Measurements from ENCODE around the gene RRH.
"Not testable (repeated sequence)": the region's sequence is repeated elsewhere in the genome, so short reads cannot be mapped to it uniquely, and the experiment has no call there.

The RRH gene

GRCh38 chr4:109846395-109847098 lies 18.8 kb downstream of the RRH start:
- DNase-seq = no peak

DNA sequence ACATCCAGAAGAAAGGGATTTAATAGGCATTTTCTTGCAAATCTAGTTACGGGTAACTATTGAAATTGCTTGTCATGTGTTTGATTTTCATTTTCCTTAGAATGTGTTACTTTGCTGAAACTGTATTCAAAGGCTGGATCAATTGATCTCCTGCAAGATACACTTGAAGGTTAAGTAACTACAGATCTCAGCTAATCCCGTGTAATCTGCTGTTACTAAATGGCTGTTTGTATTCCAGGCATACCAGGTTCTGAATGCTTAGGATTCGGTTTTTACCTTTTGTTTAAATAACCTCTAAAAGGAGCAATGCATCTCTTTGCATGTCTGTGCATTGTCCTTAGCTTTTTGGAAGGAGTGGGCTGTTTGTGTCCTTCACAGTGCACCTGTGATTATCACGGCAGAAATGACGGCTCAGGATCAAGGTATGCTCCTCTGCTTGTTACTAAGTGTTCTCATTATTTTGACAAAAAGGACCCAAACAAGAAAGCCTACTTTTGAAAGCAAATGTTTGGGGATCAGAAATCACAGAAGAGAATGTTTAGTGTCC lies 20.2 kb downstream of the RRH start, which contains the start of gene LRIT3:
Gene LRIT3 (plus strand): TSS at position 212 of the 547 bp plus-strand sequence. CDS start 95 bp downstream, at position 307.
- DNase-seq = no peak

DNA sequence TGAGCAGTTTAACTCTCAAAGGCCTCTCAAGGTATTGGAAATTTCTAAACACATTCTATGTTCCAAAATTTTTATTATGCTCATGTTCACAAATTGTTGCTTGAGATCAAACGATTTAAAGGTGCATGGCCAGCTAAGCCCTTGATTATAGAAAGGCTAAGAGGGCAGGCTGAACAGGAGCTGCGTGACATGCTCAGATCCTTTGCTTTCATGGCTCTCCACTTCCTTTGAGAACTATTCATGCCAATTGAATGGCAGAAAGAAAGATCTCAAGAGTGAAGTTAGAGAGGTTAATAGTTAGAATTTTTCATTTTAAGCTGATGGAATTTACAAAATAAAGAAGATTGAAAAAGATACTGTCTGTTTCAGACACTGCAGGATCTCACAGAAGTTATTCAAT lies 20.7 kb downstream of the RRH start:
- no peak for DNase-seq

GRCh38 chr4:109850601-109851000 lies 22.8 kb downstream of the RRH start:
- no peak for DNase-seq

- not testable (repeated sequence) for DNase-seq
These were observed 31.9 kb downstream of the RRH start for GRCh38 chr4:109859426-109860300.

GRCh38 chr4:109861271-109861670 lies 33.5 kb downstream of the RRH start:
- DNase-seq = no peak

GRCh38 chr4:109861916-109862511 lies 34.2 kb downstream of the RRH start:
- DNase-seq = no peak

DNA sequence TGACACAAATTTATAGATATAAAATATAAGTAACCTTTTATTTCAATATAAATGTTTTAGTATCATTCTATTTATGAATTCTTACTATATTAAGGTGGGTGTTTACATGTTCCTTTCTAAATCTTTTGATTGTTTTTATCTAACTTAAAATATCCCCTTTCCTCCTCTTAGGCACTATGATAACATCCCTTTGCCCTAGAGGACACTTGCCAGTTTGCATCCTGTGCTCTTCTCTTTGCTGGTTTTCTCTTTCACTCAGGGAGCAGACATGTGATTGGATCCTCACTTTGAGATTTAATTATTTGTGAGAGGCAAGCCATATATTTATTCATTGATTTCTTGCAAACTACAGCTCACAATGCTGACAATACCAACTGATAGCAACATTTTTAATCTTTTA lies 36.4 kb downstream of the RRH start:
- no peak for DNase-seq

DNA sequence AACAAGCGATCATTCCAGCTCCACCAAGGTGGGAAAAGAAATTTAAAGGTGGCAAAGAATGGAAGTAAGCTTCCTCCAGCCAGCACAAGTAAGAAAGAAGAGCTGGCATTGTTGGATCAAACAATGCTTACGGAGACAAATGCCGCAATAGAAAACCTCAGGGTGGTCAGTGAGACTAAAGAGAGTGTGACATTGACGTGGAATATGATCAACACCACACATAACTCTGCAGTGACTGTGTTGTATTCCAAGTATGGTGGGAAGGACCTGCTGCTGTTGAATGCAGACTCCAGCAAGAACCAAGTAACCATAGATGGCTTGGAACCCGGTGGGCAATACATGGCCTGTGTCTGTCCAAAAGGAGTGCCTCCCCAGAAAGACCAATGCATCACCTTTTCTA lies 42.3 kb downstream of the RRH start:
- no peak for DNase-seq

DNA sequence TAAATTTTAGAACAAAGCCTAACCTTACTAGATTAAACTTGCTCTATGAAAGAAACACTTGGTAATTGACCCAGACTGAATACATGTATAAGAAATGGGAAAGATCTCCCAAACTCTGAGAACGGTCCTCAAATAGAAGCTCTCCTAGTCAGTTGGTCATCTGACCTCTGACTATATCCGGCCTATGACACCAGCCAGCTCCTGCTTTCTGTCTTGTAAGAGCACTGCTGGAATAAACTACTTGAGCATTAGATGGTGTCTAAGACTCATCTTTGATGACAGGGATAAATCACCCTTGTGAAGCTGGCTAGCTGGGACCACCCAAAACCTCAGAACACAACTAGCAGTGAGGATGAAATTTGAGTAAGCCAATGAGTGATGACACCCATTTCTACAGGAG lies 44.3 kb downstream of the RRH start:
- DNase-seq = no peak

DNA sequence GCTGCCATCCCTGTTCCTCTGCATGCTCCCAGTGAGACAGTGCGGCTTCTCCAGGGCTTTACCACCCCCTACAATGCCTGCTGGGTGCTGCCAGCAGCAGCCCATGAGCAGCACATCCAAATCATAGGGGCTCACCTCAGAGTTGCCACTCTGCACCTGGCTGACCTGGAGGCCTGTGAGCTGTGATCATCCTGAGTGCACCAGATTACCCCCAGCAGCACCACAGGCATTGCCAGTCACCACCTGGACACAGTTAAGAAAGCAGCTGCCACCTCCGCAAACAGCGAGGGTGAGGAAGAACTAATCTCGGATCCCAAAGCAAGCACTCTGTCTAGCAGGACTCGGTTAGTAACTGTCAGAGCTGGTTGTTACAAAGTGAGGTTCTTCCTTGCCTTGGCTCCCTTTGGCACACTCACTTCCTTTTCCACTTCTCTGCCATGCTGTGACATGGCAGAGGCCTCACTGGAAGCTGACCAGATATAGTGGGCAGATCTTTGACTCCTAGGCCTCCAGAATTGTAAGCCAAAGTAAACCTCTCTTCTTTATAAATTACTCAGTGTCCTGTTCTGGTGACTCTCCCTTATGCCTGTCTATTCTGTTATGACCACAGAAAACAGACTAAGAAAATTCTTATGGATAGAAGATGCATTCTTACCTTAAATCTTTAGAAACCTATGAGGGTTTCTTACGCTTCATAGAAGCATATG lies 45.3 kb downstream of the RRH start:
- no peak for DNase-seq

DNA sequence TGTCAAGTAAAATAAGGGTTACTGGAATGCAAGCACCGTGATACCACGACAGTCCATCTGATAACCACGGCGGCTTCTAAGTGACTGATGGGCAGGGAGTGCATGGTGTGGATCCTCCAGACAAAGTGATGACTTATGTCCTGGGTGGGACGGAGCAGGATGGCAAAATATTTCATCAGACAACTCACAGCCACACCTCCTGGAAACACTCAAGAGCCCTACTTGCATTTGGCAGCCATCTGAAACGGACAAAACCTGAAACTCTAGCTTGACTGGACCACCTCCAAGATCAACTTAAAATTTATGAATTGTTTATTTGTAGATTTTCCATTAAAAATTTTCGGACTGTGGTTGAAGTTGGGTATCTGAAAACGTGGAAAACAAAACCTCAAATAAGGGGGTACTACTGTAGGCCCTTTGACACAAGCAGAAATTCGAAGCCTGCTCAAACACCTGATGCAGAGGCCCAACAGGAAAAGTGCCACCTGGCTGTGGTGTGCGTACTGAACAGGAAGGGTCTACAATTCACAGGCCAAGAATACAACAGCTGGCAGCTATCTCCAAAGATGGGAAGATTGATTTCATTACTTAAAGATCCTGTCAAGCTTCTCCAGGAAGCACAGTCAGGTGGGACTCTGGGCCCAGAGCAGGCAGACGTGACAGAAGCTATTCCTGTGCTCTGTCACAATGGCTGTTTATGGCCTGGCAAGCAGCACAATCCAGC lies 46.2 kb downstream of the RRH start:
- no peak for DNase-seq

DNA sequence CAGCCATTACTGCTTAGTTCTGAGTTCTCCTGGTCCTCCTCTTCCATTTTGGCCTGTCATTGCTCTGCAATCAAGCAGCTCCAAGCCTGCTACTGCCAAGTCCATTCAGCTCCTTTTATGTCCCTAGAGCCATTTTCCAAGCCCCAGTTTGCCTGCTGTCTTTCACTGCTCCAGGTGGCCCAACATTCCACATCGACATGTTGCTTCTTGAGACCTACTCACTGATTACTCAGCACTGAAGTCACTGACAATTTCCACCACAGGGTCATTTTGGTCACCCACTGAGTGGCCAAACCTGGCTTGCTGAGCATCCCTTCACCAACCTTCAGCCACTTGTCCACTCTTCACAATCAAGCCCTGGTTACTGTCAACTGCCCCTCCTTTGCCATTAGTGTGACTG lies 47.3 kb downstream of the RRH start:
- no peak for DNase-seq

DNA sequence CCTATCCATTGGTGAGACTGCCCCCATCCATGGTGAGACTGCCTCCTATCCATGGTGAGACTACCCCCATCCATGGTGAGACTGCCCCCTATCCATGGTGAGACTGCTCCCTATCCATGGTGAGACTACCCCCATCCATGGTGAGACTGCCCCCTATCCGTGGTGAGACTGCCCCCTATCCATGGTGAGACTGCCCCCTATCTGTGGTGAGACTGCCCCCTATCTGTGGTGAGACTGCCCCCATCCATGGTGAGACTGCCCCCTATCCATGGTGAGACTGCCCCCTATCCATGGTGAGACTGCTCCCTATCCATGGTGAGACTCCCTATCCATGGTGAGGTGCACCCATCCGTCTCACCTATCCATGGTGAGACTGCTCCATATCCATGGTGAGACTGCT lies 47.8 kb downstream of the RRH start:
- not testable (repeated sequence) for DNase-seq

DNA sequence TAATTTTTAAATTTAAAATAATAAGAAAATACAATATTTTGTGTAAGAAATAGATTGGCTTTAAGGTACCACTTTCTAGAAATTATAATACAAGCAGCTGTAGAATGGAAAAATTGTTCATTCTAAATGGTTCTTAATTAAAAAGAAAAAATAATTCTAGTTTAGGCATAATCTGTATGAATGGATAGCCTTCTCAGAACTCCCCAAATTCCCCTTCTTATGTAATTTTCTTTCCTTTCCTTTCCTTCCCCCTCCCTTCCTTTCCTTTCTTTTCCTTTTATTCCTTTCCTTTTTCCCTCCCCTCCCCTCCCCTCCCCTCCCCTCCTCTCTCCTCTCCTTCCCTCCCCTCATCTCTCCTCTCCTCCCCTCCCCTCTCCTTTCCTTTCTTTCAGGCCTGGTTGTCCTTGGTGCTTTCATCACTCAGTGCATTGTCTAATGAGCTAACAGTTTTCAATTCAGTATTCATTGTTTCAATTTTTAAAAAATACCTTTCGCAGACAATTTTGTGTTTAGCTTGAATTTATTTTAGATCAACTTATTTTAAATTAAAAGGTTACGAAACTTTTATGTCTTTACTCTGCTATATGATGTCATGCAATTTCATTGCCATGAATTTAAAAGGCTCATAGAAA lies 49.0 kb downstream of the RRH start:
- DNase-seq = no peak

- DNase-seq = no peak
These were observed 49.6 kb downstream of the RRH start for GRCh38 chr4:109877400-109877799.

GRCh38 chr4:109878355-109878754 lies 50.6 kb downstream of the RRH start:
- no peak for DNase-seq

GRCh38 chr4:109879081-109879480 lies 51.3 kb downstream of the RRH start:
- no peak for DNase-seq

DNA sequence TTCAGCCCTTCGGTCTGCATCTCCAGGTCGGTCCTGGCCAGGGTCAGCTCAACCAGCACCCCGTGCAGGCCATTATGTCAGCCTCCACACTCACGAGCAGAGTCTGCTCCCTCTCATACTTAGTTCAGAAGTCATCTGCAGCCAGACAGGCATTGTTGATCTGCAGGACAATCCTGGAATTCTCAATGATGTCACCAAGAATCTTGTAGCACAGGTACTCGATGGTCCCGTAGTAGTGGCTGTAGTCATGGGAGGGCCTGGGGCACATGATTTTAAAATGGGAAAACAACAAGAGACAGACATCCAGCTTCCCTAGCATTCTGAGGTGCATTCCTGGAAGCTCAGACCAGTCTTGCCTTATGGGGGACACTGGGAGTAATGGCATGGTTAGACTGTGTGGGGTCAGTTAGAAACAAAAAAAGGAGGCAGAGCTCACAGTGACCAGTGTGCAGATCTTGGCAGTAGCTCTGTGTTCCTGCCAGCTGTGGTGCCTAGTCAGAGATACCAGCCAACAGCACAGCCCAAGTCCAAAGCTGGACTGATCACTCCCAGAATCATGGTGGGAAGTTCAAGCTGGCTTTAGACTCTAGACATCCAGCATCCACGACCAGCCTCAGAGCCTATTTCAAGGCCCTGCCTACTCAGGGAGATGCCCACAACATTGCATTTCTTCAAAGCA lies 52.0 kb downstream of the RRH start:
- DNase-seq = no peak

DNA sequence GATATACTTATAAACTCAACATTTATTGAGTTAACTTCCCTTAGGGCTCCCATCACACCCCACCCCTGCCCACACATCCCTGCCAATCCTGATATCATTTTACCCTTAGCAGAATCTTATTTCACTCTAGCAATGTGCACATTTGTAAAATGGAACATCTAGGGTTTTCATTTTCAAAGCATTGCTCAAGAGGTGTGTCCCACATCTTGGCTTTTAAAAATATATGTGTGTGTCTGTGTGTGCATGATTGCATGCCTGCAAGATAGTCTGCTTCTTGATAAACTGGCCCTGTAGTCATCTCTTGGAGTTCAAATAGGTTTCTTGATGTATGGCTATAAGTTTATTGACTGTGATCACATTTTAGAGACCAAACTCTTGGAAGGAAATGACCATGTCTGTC lies 58.5 kb downstream of the RRH start:
- no peak for DNase-seq

DNA sequence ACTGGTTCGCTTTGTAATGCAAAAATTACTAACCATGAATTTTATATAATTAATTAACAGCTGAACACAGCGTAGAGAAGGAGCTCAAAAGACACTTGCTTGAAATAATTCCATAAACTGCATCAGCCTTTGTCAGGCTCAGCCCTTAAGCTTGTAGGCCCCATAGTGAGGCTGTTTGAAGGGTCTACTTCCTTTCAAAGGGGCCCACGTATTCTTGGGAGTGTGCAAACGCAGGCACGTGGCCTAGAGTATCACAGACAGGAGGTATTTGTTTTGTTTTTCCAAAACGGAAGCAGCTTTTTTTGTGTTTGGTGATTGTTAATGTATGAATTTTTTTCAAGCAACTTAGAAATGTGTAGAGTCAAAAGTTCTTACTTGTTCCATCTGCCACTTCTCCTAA lies 59.3 kb downstream of the RRH start:
- DNase-seq = no peak

All from activated CD4-positive, alpha-beta T cell treated with anti-CD3 and anti-CD28 coated beads, Interleukin-2, amount 50 U/mL, for 48 hours (primary cell).